GM18526 (cell line): ENCODE measurements around the gene REV1.

Experiments
- POLR2A ChIP-seq: IDR thresholded peaks from 3 replicates; pipeline ENCODE4 v1.6.1; 2011; ENCODE audit not compliant: insufficient read length; ENCODE audit errors: extremely low read depth

REV1 gene

DNA sequence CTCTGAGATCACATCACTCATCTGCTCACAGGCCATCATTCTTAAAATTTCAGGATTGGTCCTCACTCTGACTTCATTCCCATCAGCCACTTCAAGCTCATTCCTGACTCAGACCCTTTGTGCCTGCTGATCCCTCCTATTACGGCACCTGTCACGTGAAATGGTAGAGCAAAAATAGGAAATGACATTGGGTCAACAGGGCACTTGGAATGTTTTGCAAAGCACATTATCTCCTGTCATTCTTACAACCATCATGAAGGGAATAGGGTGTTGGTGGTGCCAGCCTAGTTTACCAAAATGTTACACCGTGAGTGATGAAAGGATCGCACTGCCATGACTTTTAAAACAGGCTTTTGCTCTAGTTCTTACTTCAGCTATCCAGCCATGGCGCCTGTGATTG lies 91.5 kb downstream of the REV1 start:
- TF ChIP-seq POLR2A: no peak

DNA sequence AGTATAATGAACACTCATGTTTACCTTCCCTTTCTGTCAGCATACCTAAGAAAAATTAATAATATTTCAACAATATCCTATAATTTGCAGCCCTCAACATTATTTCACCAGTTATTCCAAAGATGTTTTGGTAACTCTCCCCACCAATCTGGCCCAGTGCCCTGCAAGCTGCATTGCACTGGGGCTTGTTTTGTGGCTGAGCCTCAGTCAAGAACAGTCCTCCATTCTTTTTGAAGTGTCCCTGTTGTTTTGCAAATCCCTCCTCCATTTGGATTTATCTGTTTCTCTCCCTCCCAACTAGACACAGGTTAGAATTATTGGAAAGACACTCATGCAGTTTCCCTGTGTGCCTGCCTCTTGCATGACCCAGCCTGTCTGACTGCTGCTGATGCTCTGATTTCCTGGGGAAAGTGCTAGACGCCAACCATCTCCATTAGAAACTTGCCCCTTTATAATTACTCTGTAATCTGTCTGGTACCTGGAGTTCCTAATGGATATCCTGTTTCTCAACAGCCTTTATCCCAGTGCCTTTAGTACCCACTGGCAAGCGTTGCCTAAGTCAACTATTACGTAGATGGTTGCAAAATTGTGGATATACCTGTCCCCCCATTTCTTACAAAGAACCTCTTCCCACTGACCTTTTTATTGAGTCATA lies 92.4 kb downstream of the REV1 start:
- TF ChIP-seq POLR2A: no peak

- no peak for TF ChIP-seq POLR2A
Observed at GRCh38 chr2:99395589-99396130, 94.2 kb downstream of the REV1 start.

- no peak for TF ChIP-seq POLR2A
Observed at GRCh38 chr2:99389946-99390345, 99.9 kb downstream of the REV1 start.

- TF ChIP-seq POLR2A: no peak
Observed at GRCh38 chr2:99389371-99389770, 100.4 kb downstream of the REV1 start.

DNA sequence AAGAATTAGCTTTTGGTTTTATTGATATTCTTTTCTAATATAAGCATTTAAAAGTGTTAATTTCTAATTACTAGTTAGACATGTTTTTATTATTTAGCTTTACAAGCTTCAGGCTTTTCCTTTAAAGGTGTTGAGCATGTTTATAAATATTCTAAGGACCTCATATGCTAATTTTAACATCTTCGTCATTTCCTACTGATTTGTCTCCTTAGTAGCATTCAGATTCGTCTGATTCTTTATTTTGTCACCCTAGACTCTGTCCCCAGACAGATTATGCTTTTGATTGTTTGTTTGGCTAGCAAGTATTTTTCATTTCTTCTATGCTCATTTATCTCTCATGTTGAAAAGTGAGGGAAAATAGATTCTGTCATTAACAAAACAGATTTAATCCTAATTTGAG lies 100.9 kb downstream of the REV1 start:
- no peak for TF ChIP-seq POLR2A

GRCh38 chr2:99386011-99386410 lies 103.8 kb downstream of the REV1 start:
- no peak for TF ChIP-seq POLR2A

DNA sequence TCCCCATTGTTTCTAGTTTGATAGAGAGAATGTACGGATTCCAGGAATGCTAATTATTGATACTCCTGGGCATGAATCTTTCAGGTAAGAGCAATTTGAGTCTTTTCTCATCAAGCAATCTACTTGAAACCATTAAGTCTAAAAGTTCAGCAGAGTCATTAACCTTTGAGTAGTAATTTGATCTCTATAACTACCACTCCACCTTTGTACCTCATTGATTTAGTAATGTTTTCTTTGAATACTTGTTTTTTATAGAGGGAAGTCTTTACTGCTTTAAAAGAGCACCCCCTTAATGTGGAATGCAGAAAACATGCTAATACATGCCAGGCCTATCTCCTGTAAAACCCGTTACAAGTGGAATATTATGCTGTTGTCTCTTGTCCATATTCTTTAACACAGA lies 107.7 kb downstream of the REV1 start:
- TF ChIP-seq POLR2A: no peak

- no peak for TF ChIP-seq POLR2A
Observed at GRCh38 chr2:99380376-99381010, 109.3 kb downstream of the REV1 start.

DNA sequence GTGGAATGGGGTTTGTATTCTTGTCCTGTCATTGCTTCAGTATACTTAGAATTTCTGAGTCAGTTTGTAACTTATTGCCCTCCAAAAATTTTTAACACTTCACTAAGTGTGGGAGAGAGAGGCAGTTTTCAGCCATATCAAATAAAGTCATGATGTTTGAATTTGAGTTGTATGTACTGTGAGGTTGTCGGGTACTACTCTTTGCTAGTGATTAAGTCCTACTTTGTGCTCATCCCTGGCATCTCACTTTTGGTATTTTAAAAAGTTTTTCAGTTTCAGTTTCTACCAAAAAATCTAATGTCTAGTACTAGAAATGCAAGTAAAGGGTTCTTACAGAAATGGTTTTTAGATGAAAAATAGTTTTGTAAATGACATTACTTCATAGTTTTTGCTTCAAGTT lies 111.9 kb downstream of the REV1 start:
- no peak for TF ChIP-seq POLR2A

GRCh38 chr2:99376254-99376864 lies 113.5 kb downstream of the REV1 start:
- TF ChIP-seq POLR2A: no peak

DNA sequence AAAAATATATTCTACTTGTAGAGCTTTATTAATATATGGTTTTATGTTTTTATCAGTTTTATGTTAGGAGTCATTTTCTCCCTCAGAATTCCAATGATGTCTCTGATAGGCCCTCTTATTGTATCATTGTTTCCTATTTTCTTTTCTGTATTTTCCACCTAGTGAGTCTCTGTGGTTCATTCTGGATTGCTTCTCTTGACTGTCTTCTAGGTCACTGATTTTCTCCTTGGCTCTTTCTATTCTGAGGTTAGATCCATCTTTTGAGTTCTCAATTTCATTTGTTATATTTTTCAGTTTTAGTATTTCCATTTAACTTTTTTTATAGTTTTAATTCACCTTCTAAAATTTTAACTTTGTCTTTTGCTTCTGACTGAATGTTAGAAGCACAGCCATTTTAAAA lies 115.1 kb downstream of the REV1 start:
- TF ChIP-seq POLR2A: no peak

DNA sequence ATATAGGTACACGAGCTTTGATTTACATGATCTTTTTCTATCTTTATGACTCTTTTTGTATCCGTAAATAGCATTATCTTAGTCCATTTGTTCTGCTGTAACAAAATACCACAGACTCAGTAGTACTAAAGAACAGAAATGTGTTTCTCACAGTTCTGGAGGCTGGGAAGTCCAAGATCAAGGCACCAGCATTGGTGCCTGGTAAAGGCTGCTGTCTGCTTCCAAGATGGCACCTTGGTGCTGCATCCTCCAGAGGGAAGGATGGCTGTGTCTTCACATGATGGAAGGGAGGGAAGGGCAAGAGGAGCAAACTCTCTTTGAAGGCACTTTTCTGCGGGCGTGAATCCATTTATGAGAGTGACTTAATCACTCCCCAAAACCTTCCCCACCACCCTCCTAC lies 116.7 kb downstream of the REV1 start:
- TF ChIP-seq POLR2A: no peak

GRCh38 chr2:99365661-99366060 lies 124.2 kb downstream of the REV1 start:
- TF ChIP-seq POLR2A: no peak

GRCh38 chr2:99356853-99357252 lies 133.0 kb downstream of the REV1 start:
- TF ChIP-seq POLR2A: no peak

GRCh38 chr2:99354070-99354469 lies 135.7 kb downstream of the REV1 start:
- TF ChIP-seq POLR2A: no peak
